MM.1S (cell line): Measurements from ENCODE around the gene ADARB1.

Experiments used
- DNase-seq: peaks from one replicate; pipeline ENCODE4 v3.0.0-alpha.2; 2015
- H2AFZ ChIP-seq: fragments of 300-600 bp; sonication (generic); 2 replicates; pipeline ENCODE4 v1.6.0; 2016; ENCODE audit warnings: antibody characterized with exemption, low read length
- H3F3A ChIP-seq: fragments of 300-600 bp; sonication (generic); 2 replicates; pipeline ENCODE4 v1.6.1; 2016; ENCODE audit warnings: mild to moderate bottlenecking, antibody characterized with exemption, low read length, moderate library complexity, mixed read lengths; ENCODE audit not compliant: insufficient read depth
- H3K27ac ChIP-seq: fragments of 300-600 bp; sonication (generic); 2 replicates; pipeline ENCODE4 v1.5.1; 2016; ENCODE audit warnings: mild to moderate bottlenecking, low read length
- H3K27me3 ChIP-seq: fragments of 300-600 bp; sonication (generic); replicated peaks from 2 replicates; pipeline ENCODE4 v1.6.0; 2016; ENCODE audit warnings: low read length; ENCODE audit not compliant: insufficient read depth
- H3K36me3 ChIP-seq: fragments of 300-600 bp; sonication (generic); replicated peaks from 2 replicates; pipeline ENCODE4 v1.6.1; 2016; ENCODE audit warnings: mild to moderate bottlenecking, low read length, mixed read lengths; ENCODE audit not compliant: insufficient read depth
- H3K4me1 ChIP-seq: fragments of 300-600 bp; sonication (generic); 2 replicates; pipeline ENCODE4 v1.6.1; 2016; ENCODE audit warnings: low read length, mixed read lengths
- H3K4me2 ChIP-seq: fragments of 300-600 bp; sonication (generic); 2 replicates; pipeline ENCODE4 v1.6.0; 2016; ENCODE audit warnings: low read depth, low read length
- H3K4me3 ChIP-seq: fragments of 300-600 bp; sonication (generic); 2 replicates; pipeline ENCODE4 v1.5.1; 2016; ENCODE audit warnings: low read length, mixed read lengths
- H3K79me2 ChIP-seq: fragments of 300-600 bp; sonication (generic); 2 replicates; pipeline ENCODE4 v1.6.1; 2016; ENCODE audit warnings: mixed run types, low read length, mixed read lengths
- H3K9ac ChIP-seq: fragments of 300-600 bp; sonication (generic); 2 replicates; pipeline ENCODE4 v1.6.1; 2016; ENCODE audit warnings: low read length, mixed read lengths
- H3K9me2 ChIP-seq: fragments of 300-600 bp; sonication (generic); replicated peaks from 2 replicates; pipeline ENCODE4 v1.6.1; 2016; ENCODE audit warnings: mild to moderate bottlenecking, low read length, mixed read lengths; ENCODE audit not compliant: insufficient read depth
- H3K9me3 ChIP-seq: fragments of 300-600 bp; sonication (generic); replicated peaks from 2 replicates; pipeline ENCODE4 v1.6.1; 2016; ENCODE audit warnings: mild to moderate bottlenecking, low read length, mixed read lengths; ENCODE audit not compliant: insufficient read depth
- H4K20me1 ChIP-seq: fragments of 300-600 bp; sonication (generic); 2 replicates; pipeline ENCODE4 v1.6.1; 2016; ENCODE audit warnings: mild to moderate bottlenecking, low read length, moderate library complexity, mixed read lengths; ENCODE audit not compliant: insufficient read depth
- EZH2 ChIP-seq: fragments of 300-600 bp; sonication (generic); optimal IDR thresholded peaks from 2 replicates; pipeline ENCODE3; 2017; ENCODE audit warnings: low read depth, mild to moderate bottlenecking, antibody characterized with exemption, low read length, mixed read lengths
- EZH2phosphoT487 ChIP-seq: fragments of 300-600 bp; sonication (generic); IDR thresholded peaks from 2 replicates; pipeline ENCODE4 v1.6.1; 2018; ENCODE audit warnings: antibody characterized with exemption, low read length
- TF ChIP-seq, protein P1 (sequence below): fragments of 300-600 bp; sonication (generic); IDR thresholded peaks from 2 replicates; pipeline ENCODE4 v1.5.1; 2016; ENCODE audit warnings: antibody characterized with exemption, low read length, mixed read lengths

Gene ADARB1

DNA sequence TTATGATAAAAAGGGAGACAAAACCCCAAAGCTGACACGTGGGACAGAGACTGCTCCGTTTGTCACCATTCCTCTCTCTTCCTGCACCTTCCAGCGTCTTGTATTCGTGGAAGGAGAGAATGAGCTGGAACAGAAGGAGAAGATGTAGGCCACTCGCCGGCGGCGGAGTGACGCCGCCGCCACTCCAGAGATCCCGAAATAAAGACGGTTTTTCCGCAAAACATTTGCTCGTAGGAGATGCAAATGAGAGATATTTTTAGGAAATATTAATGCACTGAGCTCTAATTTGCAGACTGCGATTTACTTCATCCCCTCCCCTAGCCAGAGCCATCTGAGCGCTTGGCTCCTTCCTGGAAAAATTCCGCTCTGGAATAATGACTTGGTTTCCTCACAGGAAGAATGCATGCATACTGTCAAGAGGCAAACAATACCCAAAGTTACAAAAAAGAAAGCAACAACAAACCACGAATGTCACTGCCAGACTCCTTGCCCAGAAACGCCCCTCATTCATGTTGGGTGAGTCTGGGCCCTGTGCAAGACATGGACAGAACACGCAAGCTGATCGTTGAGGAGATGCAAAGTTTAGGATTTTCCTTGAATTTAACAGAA, 18.0 kb upstream of the ADARB1 start:
- Histone ChIP-seq H3K4me1 (peaks cover 17% of the 10 kb centered on the region), H3K4me2 (no peak overlapping the region), H3K9ac (no peak overlapping the region), H3K36me3 (no peaks in the 10 kb centered on the region), H2AFZ (no peak overlapping the region), H4K20me1 (no peaks in the 10 kb centered on the region), H3F3A (peaks cover 17% of the 10 kb centered on the region), H3K4me3 (no peak overlapping the region), H3K9me2 (no peaks in the 10 kb centered on the region), H3K27me3 (peaks cover 62% of the 10 kb centered on the region), H3K27ac (no peak overlapping the region), H3K79me2 (no peaks in the 10 kb centered on the region), H3K9me3 (no peaks in the 10 kb centered on the region)
- no peak for DNase-seq
- no peak for TF ChIP-seq EZH2
- TF ChIP-seq EZH2phosphoT487 = no peak

DNA sequence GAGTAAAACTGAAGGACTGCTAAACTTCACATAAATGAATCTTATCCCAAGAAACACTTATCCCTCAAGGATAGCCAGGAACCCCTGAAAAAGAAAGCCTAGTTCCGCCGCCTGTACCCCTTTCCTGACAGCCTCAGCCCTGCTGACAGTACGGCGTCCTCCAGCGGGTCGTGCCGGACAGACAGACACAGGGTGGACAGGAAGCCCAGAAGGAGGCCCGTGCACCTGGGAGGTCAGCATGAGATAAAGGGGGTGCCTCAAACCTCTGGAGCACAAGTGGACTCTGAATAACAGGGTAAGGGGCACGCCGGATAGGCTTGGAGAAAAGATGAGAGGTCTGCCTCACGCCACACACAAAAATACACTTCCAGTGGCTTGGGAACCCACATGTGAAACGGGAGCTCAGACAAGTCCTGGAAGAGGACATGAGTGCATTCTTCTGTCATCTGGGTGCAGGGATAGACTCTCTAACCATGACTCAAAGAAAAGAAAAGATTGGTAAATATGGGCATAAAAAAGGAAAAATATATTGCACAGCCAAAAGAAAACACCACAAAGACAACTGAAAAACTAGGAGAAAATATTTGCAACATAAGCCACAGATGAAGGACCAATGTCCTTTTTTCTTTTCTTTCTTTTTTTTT, 17.3 kb upstream of the ADARB1 start:
- Histone ChIP-seq H2AFZ (no peak overlapping the region), H3F3A (peaks cover 20% of the 10 kb centered on the region), H3K79me2 (no peaks in the 10 kb centered on the region), H3K4me2 (no peak overlapping the region), H4K20me1 (no peaks in the 10 kb centered on the region), H3K27me3 (peaks cover 62% of the 10 kb centered on the region), H3K27ac (no peak overlapping the region), H3K9ac (no peak overlapping the region), H3K9me3 (no peaks in the 10 kb centered on the region), H3K9me2 (no peaks in the 10 kb centered on the region), H3K4me1 (peaks cover 22% of the 10 kb centered on the region), H3K4me3 (no peak overlapping the region), H3K36me3 (no peaks in the 10 kb centered on the region)
- TF ChIP-seq EZH2phosphoT487 (no peak), EZH2 (no peak)
- TF ChIP-seq, protein P1, sequence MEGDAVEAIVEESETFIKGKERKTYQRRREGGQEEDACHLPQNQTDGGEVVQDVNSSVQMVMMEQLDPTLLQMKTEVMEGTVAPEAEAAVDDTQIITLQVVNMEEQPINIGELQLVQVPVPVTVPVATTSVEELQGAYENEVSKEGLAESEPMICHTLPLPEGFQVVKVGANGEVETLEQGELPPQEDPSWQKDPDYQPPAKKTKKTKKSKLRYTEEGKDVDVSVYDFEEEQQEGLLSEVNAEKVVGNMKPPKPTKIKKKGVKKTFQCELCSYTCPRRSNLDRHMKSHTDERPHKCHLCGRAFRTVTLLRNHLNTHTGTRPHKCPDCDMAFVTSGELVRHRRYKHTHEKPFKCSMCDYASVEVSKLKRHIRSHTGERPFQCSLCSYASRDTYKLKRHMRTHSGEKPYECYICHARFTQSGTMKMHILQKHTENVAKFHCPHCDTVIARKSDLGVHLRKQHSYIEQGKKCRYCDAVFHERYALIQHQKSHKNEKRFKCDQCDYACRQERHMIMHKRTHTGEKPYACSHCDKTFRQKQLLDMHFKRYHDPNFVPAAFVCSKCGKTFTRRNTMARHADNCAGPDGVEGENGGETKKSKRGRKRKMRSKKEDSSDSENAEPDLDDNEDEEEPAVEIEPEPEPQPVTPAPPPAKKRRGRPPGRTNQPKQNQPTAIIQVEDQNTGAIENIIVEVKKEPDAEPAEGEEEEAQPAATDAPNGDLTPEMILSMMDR = no peak
- DNase-seq = no peak

DNA sequence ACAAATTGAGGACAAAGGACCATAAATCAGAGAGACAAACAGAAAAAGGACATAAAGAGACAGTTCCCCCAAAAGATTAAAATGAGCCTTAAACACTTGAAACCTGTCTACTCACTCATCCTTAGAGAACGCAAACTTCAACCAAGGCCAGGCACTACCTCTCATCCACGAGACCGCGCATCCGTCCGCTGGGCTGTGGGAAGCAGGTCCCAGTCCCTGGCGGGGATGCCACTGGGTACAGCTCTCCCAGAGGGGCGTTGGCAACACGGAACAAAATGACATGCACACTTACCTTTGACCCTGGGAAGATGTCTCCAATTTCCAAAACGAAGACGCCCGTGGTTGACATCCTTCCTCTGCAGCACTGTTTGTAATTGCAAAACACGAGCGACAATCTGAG, 16.5 kb upstream of the ADARB1 start:
- no peak overlapping the region for H3K27ac ChIP-seq
- no peak overlapping the region for H3K4me2 ChIP-seq
- peaks cover 60% of the 10 kb centered on the region for H3K27me3 ChIP-seq
- no peak overlapping the region for H3K9ac ChIP-seq
- H3K4me1 ChIP-seq = peaks cover 22% of the 10 kb centered on the region
- H2AFZ ChIP-seq = no peak overlapping the region
- DNase-seq = no peak
- H3F3A ChIP-seq = peaks cover 20% of the 10 kb centered on the region
- no peak overlapping the region for H3K4me3 ChIP-seq
- TF ChIP-seq EZH2 (no peak), EZH2phosphoT487 (no peak)
- TF ChIP-seq, protein P1 = no peak
- no peaks in the 10 kb centered on the region for H3K36me3 ChIP-seq
- no peaks in the 10 kb centered on the region for H3K79me2 ChIP-seq
- no peaks in the 10 kb centered on the region for H4K20me1 ChIP-seq
- no peaks in the 10 kb centered on the region for H3K9me3 ChIP-seq
- H3K9me2 ChIP-seq = no peaks in the 10 kb centered on the region

DNA sequence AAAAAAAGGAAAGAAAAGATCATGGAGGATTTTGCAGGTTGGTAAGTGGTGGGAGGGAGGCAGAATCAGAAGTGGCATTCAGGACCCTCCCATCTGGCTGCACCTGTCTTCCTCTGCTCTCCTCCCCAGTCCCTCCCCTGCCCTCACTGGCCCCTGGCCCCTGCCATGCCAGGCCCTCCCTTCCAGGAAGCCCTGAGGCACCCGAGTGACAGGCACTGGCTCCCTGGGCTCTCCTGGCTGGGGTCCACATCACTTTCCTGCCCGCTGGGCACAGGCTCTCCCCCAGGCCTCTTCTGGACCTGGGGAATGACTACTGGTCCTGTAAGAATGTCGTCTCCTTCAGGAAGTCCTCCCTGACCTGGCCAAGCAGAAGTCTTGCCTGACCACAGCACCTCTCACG, 15.3 kb upstream of the ADARB1 start:
- no peak overlapping the region for H3K4me3 ChIP-seq
- H3K79me2 ChIP-seq = no peaks in the 10 kb centered on the region
- H3K9me3 ChIP-seq = no peaks in the 10 kb centered on the region
- no peaks in the 10 kb centered on the region for H3K36me3 ChIP-seq
- H3K9ac ChIP-seq = no peak overlapping the region
- no peak overlapping the region for H3K4me2 ChIP-seq
- H3K27ac ChIP-seq = no peak overlapping the region
- H3F3A ChIP-seq = peaks cover 20% of the 10 kb centered on the region
- DNase-seq = no peak
- TF ChIP-seq, protein P1 = no peak
- TF ChIP-seq EZH2phosphoT487 (no peak), EZH2 (no peak)
- H3K9me2 ChIP-seq = no peaks in the 10 kb centered on the region
- peaks cover 22% of the 10 kb centered on the region for H3K4me1 ChIP-seq
- H2AFZ ChIP-seq = no peak overlapping the region
- H3K27me3 ChIP-seq = peaks cover 60% of the 10 kb centered on the region
- no peaks in the 10 kb centered on the region for H4K20me1 ChIP-seq
